ENCODE results near the gene CNIH3.

GRCh38 chr1:224773646-224774045 is 157.5 kb downstream of the CNIH3 start:
- no peak for TF ChIP-seq EZH2 (IDR thresholded peaks at IDR 0.05)
- no peak for TF ChIP-seq POLR2AphosphoS5 (IDR thresholded peaks at IDR 0.05; ENCODE audit: borderline replicate concordance, low read depth, low read length)

Data from SK-N-MC (cell line).